Mononuclear cell (primary cell): ENCODE results near the gene TIE1. TPM values are rescaled to one million over a fixed set of nuclear protein-coding genes. Genes with fewer than 3 reads are reported as not detected.

Experiments used
- H3K27me3 ChIP-seq: 2 replicates; pipeline ENCODE4 v1.6.0; 2011; ENCODE audit warnings: low read length, control low read depth; ENCODE audit not compliant: insufficient read depth
- H3K4me1 ChIP-seq: 2 replicates; pipeline ENCODE4 v1.5.1; 2011; ENCODE audit warnings: mild to moderate bottlenecking, low read length, control low read depth; ENCODE audit not compliant: insufficient read depth
- H3K4me3 ChIP-seq: 2 replicates; pipeline ENCODE4 v1.5.1; 2011; ENCODE audit warnings: mild to moderate bottlenecking, low read length, moderate library complexity
- H3K9me3 ChIP-seq: 2 replicates; pipeline ENCODE4 v1.5.1; 2011; ENCODE audit warnings: low read depth, mild to moderate bottlenecking, control low read depth, low read length
- total RNA-seq: library from RNA; depleted of rRNA; stranded (reverse); fragments of >200 nt; gene quantifications from one replicate; pipeline ENCODE4 v1.2.3, GENCODE V29; 2012

Gene TIE1
- total RNA-seq, 1 donor: 0.94 TPM

DNA sequence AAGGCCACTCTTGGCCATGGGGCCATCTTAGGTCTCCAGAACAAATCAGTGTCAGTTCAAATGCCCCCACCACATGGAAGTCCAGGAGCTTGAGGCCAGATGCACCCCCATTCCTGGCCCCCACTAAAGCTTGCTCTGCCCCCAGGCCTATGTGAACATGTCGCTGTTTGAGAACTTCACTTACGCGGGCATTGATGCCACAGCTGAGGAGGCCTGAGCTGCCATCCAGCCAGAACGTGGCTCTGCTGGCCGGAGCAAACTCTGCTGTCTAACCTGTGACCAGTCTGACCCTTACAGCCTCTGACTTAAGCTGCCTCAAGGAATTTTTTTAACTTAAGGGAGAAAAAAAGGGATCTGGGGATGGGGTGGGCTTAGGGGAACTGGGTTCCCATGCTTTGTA is 21.7 kb downstream of the TIE1 start:
- H3K4me3 ChIP-seq: no peak overlapping the region
- H3K27me3 ChIP-seq: no peaks in the 10 kb centered on the region

GRCh38 chr1:43324810-43325209 is 24.0 kb downstream of the TIE1 start:
- no peak overlapping the region for H3K4me3 ChIP-seq
- no peaks in the 10 kb centered on the region for H3K27me3 ChIP-seq
- H3K4me1 ChIP-seq: peaks cover 3% of the 10 kb centered on the region
- no peaks in the 10 kb centered on the region for H3K9me3 ChIP-seq

More for the DNA sequence above, 21.7 kb downstream of the TIE1 start:
- H3K9me3 ChIP-seq: no peaks in the 10 kb centered on the region
- no peaks in the 10 kb centered on the region for H3K4me1 ChIP-seq

- Histone ChIP-seq H3K4me1 (peaks cover 8% of the 10 kb centered on the region), H3K4me3 (no peak overlapping the region), H3K27me3 (no peaks in the 10 kb centered on the region), H3K9me3 (no peaks in the 10 kb centered on the region)
Measured at GRCh38 chr1:43325381-43325780, 24.6 kb downstream of the TIE1 start.

DNA sequence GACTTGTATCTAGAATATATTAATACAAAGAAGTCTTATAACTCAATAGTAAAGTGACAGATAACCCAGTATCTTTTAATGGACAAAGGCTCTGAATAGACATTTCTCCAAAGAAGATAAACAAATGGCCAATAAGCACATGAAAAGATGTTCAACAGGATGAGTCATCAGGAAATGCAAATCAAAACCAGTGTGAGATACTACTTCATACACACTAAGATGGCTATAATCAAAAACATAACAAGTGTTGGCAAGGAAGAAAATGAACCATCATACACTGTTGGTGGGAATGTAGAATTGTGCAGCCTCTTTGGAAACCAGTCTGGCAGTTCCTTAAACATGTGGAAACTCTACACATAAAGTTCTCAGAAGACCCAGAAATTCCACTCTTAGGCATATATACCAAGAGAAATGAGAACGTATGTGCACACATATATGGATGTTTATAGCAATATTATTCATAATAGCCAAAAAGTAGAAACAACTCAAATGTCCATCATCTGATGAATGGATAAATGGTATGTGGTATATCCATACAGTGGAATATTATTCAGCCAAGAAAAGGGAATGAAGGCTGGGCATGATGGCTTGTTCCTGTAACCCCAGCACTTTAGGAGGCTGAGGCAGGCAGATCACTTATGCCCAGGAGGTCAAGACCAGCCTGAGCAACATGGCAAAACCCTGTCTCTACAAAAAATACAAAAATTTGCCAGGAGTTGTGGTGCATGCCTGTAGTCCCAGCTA is 26.9 kb downstream of the TIE1 start:
- no peaks in the 10 kb centered on the region for H3K27me3 ChIP-seq
- no peak overlapping the region for H3K4me3 ChIP-seq
- H3K9me3 ChIP-seq: no peaks in the 10 kb centered on the region
- peaks cover 9% of the 10 kb centered on the region for H3K4me1 ChIP-seq

DNA sequence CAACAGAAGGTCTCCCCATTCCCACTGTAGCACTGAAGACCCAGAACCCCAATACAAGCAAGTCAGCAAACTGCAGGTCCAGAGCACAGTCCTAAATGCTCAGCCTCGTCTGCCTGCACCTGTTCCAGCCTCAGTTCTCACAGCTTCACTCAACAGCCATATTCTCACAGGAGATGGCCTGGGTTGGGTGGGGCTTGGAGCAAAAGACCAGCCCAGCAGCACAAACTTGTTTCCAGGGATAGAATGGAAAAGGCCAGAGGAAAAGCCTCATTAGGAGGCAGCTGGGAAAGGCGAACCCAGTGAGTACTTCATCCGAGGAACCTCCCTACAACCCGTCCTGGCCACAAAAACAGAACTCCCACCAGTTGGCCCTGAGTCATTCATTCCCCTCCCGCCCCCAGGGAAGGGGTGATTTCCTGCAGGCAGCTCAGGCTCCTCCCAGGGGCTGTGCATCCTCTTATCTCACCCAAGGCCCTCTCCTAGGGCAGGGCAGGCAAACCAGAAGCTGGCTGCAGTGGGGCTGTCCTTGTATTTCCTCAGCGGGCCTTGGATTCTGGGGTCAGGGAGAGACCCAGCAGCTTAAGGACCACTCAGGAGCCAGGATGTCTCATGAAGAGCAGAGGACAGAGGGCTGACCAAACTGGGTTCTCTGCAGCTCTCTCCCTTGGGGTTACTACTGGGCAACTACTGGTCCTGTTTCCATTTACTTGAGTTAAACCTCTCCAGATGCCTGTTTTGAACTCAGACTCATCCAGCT is 29.4 kb downstream of the TIE1 start:
- Histone ChIP-seq H3K4me1 (peaks cover 9% of the 10 kb centered on the region), H3K4me3 (no peak overlapping the region), H3K27me3 (no peaks in the 10 kb centered on the region), H3K9me3 (no peaks in the 10 kb centered on the region)

- Histone ChIP-seq H3K4me3 (no peak overlapping the region), H3K4me1 (peaks cover 9% of the 10 kb centered on the region), H3K27me3 (no peaks in the 10 kb centered on the region), H3K9me3 (no peaks in the 10 kb centered on the region)
Measured at GRCh38 chr1:43331688-43332087, 30.9 kb downstream of the TIE1 start.

GRCh38 chr1:43334453-43335205 is 33.8 kb downstream of the TIE1 start:
- Histone ChIP-seq H3K9me3 (no peaks in the 10 kb centered on the region), H3K4me1 (peaks cover 8% of the 10 kb centered on the region), H3K4me3 (no peak overlapping the region), H3K27me3 (no peaks in the 10 kb centered on the region)

DNA sequence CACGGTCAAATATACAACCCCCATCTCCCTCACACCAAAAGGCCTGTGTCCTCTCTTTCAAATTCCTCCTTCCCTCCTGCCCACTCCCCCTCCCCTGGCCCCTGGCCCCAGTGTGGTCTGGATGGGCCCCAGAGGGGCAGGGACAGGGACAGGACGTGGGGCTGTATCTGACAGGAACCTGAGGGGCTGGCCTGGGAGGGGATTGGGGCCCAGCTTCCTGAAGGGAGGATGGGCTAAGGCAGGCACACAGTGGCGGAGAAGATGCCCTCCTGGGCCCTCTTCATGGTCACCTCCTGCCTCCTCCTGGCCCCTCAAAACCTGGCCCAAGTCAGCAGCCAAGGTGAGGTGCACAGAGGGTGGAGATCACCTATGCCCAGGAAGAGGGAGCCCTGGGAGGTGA is 36.8 kb downstream of the TIE1 start, which contains the start of gene MPL:
Gene MPL, plus strand, starts transcription at position 231 of the 400 bp plus-strand sequence. Its CDS starts 31 bp downstream, at position 262.
- Histone ChIP-seq H3K4me3 (no peak within 1 kb of the TSS), H3K4me1 (no peaks in the 10 kb centered on the region), H3K27me3 (no peaks in the 10 kb centered on the region), H3K9me3 (no peaks in the 10 kb centered on the region)

DNA sequence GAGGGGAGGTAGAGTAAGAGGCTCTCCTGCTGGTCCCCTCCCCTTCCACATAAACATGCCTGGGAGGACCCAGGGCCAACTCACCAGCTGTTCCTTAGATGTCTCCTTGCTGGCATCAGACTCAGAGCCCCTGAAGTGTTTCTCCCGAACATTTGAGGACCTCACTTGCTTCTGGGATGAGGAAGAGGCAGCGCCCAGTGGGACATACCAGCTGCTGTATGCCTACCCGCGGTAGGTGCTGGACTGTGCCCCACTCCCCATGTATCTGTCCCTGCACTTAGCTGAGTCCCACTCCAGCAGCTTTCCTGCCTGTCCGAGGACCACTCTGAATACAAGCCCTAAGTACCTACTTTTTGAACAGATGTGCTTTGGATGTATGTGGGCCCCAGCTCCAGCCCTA is 37.2 kb downstream of the TIE1 start:
- H3K4me1 ChIP-seq: no peaks in the 10 kb centered on the region
- H3K4me3 ChIP-seq: no peak overlapping the region
- H3K27me3 ChIP-seq: no peaks in the 10 kb centered on the region
- no peaks in the 10 kb centered on the region for H3K9me3 ChIP-seq

DNA sequence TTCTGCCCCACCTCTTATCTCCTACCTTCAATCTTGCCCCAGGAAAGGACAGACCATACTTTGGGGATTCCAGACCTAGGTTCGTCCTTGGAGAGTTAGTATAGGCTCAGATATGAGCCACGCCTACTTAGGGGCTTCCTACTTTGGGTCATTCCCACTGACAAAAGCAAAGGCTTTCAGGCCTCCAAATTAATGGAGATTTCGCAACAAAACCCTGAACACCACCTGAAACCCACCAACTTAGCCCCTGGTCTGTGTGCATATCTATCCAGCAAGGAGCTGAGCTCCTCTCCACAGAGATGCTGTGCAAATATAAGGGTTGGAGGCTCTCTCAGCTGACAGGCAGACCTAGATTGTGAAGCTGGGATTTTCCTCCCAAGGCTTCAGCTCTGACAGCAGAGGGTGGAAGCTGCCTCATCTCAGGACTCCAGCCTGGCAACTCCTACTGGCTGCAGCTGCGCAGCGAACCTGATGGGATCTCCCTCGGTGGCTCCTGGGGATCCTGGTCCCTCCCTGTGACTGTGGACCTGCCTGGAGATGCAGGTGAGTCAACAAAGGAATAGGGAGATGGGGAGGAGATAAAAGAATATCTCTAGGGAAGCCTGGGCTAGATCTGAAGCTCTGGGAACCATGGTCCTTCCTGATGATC is 38.9 kb downstream of the TIE1 start:
- Histone ChIP-seq H3K4me3 (no peak overlapping the region), H3K27me3 (no peaks in the 10 kb centered on the region), H3K9me3 (no peaks in the 10 kb centered on the region), H3K4me1 (no peaks in the 10 kb centered on the region)

- H3K4me3 ChIP-seq: no peak overlapping the region
- no peaks in the 10 kb centered on the region for H3K4me1 ChIP-seq
- no peaks in the 10 kb centered on the region for H3K9me3 ChIP-seq
- no peaks in the 10 kb centered on the region for H3K27me3 ChIP-seq
Measured at GRCh38 chr1:43340559-43340958, 39.8 kb downstream of the TIE1 start.

- Histone ChIP-seq H3K9me3 (no peaks in the 10 kb centered on the region), H3K4me1 (no peaks in the 10 kb centered on the region), H3K27me3 (no peaks in the 10 kb centered on the region), H3K4me3 (no peak overlapping the region)
Measured at GRCh38 chr1:43344267-43344850, 43.6 kb downstream of the TIE1 start.

- Histone ChIP-seq H3K9me3 (no peaks in the 10 kb centered on the region), H3K4me3 (no peak overlapping the region), H3K27me3 (no peaks in the 10 kb centered on the region), H3K4me1 (no peaks in the 10 kb centered on the region)
Measured at GRCh38 chr1:43345120-43345519, 44.3 kb downstream of the TIE1 start.

GRCh38 chr1:43346636-43347035 is 45.9 kb downstream of the TIE1 start:
- Histone ChIP-seq H3K27me3 (no peaks in the 10 kb centered on the region), H3K4me3 (no peak overlapping the region), H3K4me1 (no peaks in the 10 kb centered on the region), H3K9me3 (no peaks in the 10 kb centered on the region)
